OCI-LY7 (cell line): ENCODE measurements around the gene DCUN1D5. TPM values are rescaled to one million over a fixed set of nuclear protein-coding genes. Genes with fewer than 3 reads are reported as not detected.
"Not testable (repeated sequence)": the region's sequence is repeated elsewhere in the genome, so short reads cannot be mapped to it uniquely, and the experiment has no call there.

Experiments used
- BruUV-seq: library from RNA; stranded (reverse); fragments of 400-500 nt; replicated peaks from 2 replicates; lab custom pipeline; 2021; lab: Mats Ljungman, UMichigan
- CTCF ChIA-PET: fragments of 300-600 bp; sonication (Branson Sonifier 250); formaldehyde crosslinking; loops from one replicate; lab custom pipeline; 2022; ENCODE audit warnings: antibody characterized with exemption; ENCODE audit not compliant: unreplicated experiment; lab: Charles Lee
- POLR2A ChIA-PET: fragments of 300-600 bp; sonication (Branson Sonifier 250); formaldehyde crosslinking; loops from one replicate; lab custom pipeline; 2022; ENCODE audit warnings: antibody characterized with exemption; lab: Charles Lee
- DNase-seq: peaks from one replicate; pipeline ENCODE4 v3.0.0-alpha.2; 2015; ENCODE audit warnings: low spot score
- H2AFZ ChIP-seq: fragments of 200-600 bp; sonication (generic), shearing (Covaris generic); 2 replicates; pipeline ENCODE4 v1.6.1; 2014; ENCODE audit warnings: mild to moderate bottlenecking, antibody characterized with exemption, low read length, moderate library complexity
- H3K27ac ChIP-seq: fragments of 200-600 bp; sonication (generic); 2 replicates; pipeline ENCODE4 v1.5.1; 2014; ENCODE audit warnings: mixed run types, low read depth, mild to moderate bottlenecking, moderate library complexity, low read length, inconsistent platforms; ENCODE audit not compliant: poor library complexity, severe bottlenecking
- H3K36me3 ChIP-seq: fragments of 200-600 bp; sonication (generic); 2 replicates; pipeline ENCODE4 v1.6.1; 2014; ENCODE audit warnings: mild to moderate bottlenecking, antibody characterized with exemption, low read length, moderate library complexity, mixed read lengths; ENCODE audit not compliant: insufficient read depth
- H3K4me1 ChIP-seq: fragments of 200-600 bp; sonication (generic); 2 replicates; pipeline ENCODE4 v1.5.1; 2014; ENCODE audit warnings: mild to moderate bottlenecking, low read length; ENCODE audit not compliant: insufficient read depth, poor library complexity, severe bottlenecking
- H3K4me2 ChIP-seq: fragments of 200-600 bp; sonication (generic); 2 replicates; pipeline ENCODE4 v1.6.1; 2014; ENCODE audit warnings: mild to moderate bottlenecking, low read length
- H3K4me3 ChIP-seq: fragments of 200-600 bp; sonication (generic); 2 replicates; pipeline ENCODE4 v1.5.1; 2014; ENCODE audit warnings: mild to moderate bottlenecking, low read depth, low read length; ENCODE audit not compliant: poor library complexity, severe bottlenecking
- H3K79me2 ChIP-seq: fragments of 200-600 bp; sonication (generic); 2 replicates; pipeline ENCODE4 v1.6.1; 2016; ENCODE audit warnings: low read depth, mild to moderate bottlenecking, low read length, moderate library complexity, mixed read lengths; ENCODE audit not compliant: insufficient read depth
- H3K9me2 ChIP-seq: fragments of 200-600 bp; sonication (generic); 2 replicates; pipeline ENCODE4 v1.6.1; 2016; ENCODE audit warnings: mild to moderate bottlenecking, low read length, mixed read lengths; ENCODE audit not compliant: insufficient read depth
- H3K9me3 ChIP-seq: fragments of 200-600 bp; sonication (generic); 2 replicates; pipeline ENCODE4 v1.6.1; 2014; ENCODE audit warnings: mild to moderate bottlenecking, mixed run types, low read length, mixed read lengths
- H4K20me1 ChIP-seq: fragments of 200-600 bp; sonication (generic); 2 replicates; pipeline ENCODE4 v1.6.1; 2014; ENCODE audit warnings: mild to moderate bottlenecking, antibody characterized with exemption, low read length, moderate library complexity, mixed read lengths; ENCODE audit not compliant: insufficient read depth
- EZH2phosphoT487 ChIP-seq: fragments of 200-600 bp; sonication (generic); IDR thresholded peaks from 2 replicates; pipeline ENCODE4 v1.6.1; 2018; ENCODE audit warnings: low read depth, borderline replicate concordance, mild to moderate bottlenecking, mixed run types, antibody characterized with exemption, low read length, moderate library complexity, mixed read lengths
- intact Hi-C: fragments of 100-400 bp; cut with micrococcal nuclease; formaldehyde crosslinking; loops from one replicate; pipeline ENCODE4 v1.10.0; 2022; ENCODE audit not compliant: unreplicated experiment
- total RNA-seq, 2 experiments: library from RNA; depleted of rRNA in 1 of 2; stranded (reverse); fragments of >200 nt in 1 of 2; shearing (Covaris generic) in 1 of 2; gene quantifications; 2 replicates each; pipeline ENCODE4 v1.2.3, GENCODE V29; 2014 to 2022
- TF ChIP-seq, protein P1 (sequence below): fragments of 200-600 bp; sonication (generic); conservative IDR thresholded peaks from 2 replicates; pipeline ENCODE4 v1.5.1; 2014; ENCODE audit warnings: mild to moderate bottlenecking, antibody characterized with exemption, low read length, moderate library complexity, mixed read lengths

DCUN1D5 gene
- total RNA-seq, 2 experiments from 2014 or later, result 46.4 to 70.4 TPM

GRCh38 chr11:103031834-103032233, 60.1 kb downstream of the DCUN1D5 start:
- Histone ChIP-seq H3K4me2 (no peak overlapping the region), H3K9me2 (no peaks in the 10 kb centered on the region), H3K9me3 (no peaks in the 10 kb centered on the region), H3K79me2 (no peaks in the 10 kb centered on the region), H3K4me1 (no peaks in the 10 kb centered on the region), H2AFZ (no peak overlapping the region), H4K20me1 (no peaks in the 10 kb centered on the region), H3K27ac (no peak overlapping the region), H3K4me3 (no peak overlapping the region), H3K36me3 (no peaks in the 10 kb centered on the region)
- DNase-seq, result no peak
- POLR2A ChIA-PET, result interaction anchor here (0.7 kb wide), 1 partner anchor 1103 kb away, joined by 3 read pairs; no protein-coding TSS in a partner anchor
- no peak for TF ChIP-seq EZH2phosphoT487
- TF ChIP-seq, protein P1, sequence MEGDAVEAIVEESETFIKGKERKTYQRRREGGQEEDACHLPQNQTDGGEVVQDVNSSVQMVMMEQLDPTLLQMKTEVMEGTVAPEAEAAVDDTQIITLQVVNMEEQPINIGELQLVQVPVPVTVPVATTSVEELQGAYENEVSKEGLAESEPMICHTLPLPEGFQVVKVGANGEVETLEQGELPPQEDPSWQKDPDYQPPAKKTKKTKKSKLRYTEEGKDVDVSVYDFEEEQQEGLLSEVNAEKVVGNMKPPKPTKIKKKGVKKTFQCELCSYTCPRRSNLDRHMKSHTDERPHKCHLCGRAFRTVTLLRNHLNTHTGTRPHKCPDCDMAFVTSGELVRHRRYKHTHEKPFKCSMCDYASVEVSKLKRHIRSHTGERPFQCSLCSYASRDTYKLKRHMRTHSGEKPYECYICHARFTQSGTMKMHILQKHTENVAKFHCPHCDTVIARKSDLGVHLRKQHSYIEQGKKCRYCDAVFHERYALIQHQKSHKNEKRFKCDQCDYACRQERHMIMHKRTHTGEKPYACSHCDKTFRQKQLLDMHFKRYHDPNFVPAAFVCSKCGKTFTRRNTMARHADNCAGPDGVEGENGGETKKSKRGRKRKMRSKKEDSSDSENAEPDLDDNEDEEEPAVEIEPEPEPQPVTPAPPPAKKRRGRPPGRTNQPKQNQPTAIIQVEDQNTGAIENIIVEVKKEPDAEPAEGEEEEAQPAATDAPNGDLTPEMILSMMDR, result no peak
- intact Hi-C loops, result no loop called here
- no TSS peak for BruUV-seq
- CTCF ChIA-PET, result no interaction called here

DNA sequence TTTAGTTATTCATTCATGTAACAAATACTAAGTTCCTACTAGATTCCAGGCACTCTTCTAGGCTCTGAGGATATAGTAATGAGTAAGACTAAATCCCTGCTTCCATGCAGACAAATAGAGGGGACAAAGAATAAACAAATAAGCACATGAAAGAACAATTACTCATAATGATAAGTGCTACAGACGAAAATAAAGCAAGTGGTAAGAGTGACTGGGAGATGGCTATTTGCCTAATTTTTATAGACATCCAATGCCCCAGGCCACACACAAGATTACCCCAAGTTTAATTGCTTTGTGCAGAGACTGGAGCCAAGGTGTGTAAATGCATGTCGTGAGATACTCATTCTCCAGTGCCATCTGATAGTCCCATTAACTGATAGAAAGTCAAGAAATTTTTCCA, 62.6 kb downstream of the DCUN1D5 start:
- Histone ChIP-seq H3K4me3 (no peak overlapping the region), H3K36me3 (no peaks in the 10 kb centered on the region), H4K20me1 (no peaks in the 10 kb centered on the region), H3K9me2 (no peaks in the 10 kb centered on the region), H2AFZ (no peak overlapping the region), H3K27ac (no peak overlapping the region), H3K4me1 (no peaks in the 10 kb centered on the region), H3K9me3 (no peaks in the 10 kb centered on the region), H3K79me2 (no peaks in the 10 kb centered on the region), H3K4me2 (no peak overlapping the region)
- POLR2A ChIA-PET, result no interaction called here
- CTCF ChIA-PET, result no interaction called here
- no TSS peak for BruUV-seq
- no peak for DNase-seq
- intact Hi-C loops, result no loop called here
- TF ChIP-seq, protein P1, result no peak

- POLR2A ChIA-PET, result interaction anchor here (0.6 to 0.8 kb wide), 3 partner anchors 8 to 1674 kb away, joined by 3 read pairs; no protein-coding TSS in a partner anchor
- H3K4me3 ChIP-seq, BruUV-seq, intact Hi-C loops, H3K27ac ChIP-seq, H2AFZ ChIP-seq, H4K20me1 ChIP-seq, H3K36me3 ChIP-seq, H3K4me2 ChIP-seq, DNase-seq, H3K4me1 ChIP-seq, H3K9me3 ChIP-seq, H3K9me2 ChIP-seq, H3K79me2 ChIP-seq, CTCF ChIA-PET: not testable (repeated sequence)
Observed at GRCh38 chr11:103028304-103029020, 63.5 kb downstream of the DCUN1D5 start.
